ENCODE data around the gene VGLL4. TPM values are rescaled to one million over a fixed set of nuclear protein-coding genes. Genes with fewer than 3 reads are reported as not detected.

Gene VGLL4
- total RNA-seq, 2 experiments from 2014 or later = 34.2 to 35.5 TPM

- Mint-ChIP-seq H3K4me3 (peak overlapping the region; percentile 94), H3K4me1 (peaks cover 35% of the 10 kb centered on the region), H3K27me3 (no peaks in the 10 kb centered on the region), H3K27ac (peak overlapping the region; percentile 98), H3K9me3 (no peaks in the 10 kb centered on the region), H3K36me3 (ENCODE audit: low read depth) (peaks cover 27% of the 10 kb centered on the region)
- POLR2A ChIA-PET = interaction anchor here (0.7 to 1.6 kb wide), 3 partner anchors 19 to 371 kb away, joined by 3 to 6 read pairs (median 4); partner anchors contain the start of gene ATG7
- DNase-seq = peak; percentile 21
- CTCF ChIA-PET = no interaction called here
Measured at GRCh38 chr3:11643201-11643603, 513 bp downstream of the VGLL4 start.

- no peaks in the 10 kb centered on the region for H3K9me3 Mint-ChIP-seq
- H3K27me3 Mint-ChIP-seq = no peaks in the 10 kb centered on the region
- peaks cover 31% of the 10 kb centered on the region for H3K36me3 Mint-ChIP-seq (ENCODE audit: low read depth)
- peaks cover 41% of the 10 kb centered on the region for H3K4me1 Mint-ChIP-seq
- H3K27ac Mint-ChIP-seq = peak overlapping the region; percentile 98
- ChIA-PET CTCF (no interaction called here), POLR2A (interaction anchor here (0.7 to 1.6 kb wide), 3 partner anchors 18 to 370 kb away, joined by 3 to 6 read pairs (median 4); partner anchors contain the start of gene ATG7)
- peak overlapping the region; percentile 94 for H3K4me3 Mint-ChIP-seq
- peak; percentile 75 for DNase-seq
Measured at GRCh38 chr3:11642431-11643191, 1.1 kb downstream of the VGLL4 start.

- H3K4me3 Mint-ChIP-seq = peak overlapping the region; percentile 94
- ChIA-PET CTCF (interaction anchor here (5.9 kb wide), 1 partner anchor 16 kb away, joined by 31 read pairs; no protein-coding TSS in a partner anchor), POLR2A (interaction anchor here (1.6 kb wide), 1 partner anchor 18 kb away, joined by 3 read pairs; no protein-coding TSS in a partner anchor)
- H3K27me3 Mint-ChIP-seq = no peaks in the 10 kb centered on the region
- peak; percentile 37 for DNase-seq
- H3K27ac Mint-ChIP-seq = peak overlapping the region; percentile 98
- H3K4me1 Mint-ChIP-seq = peaks cover 46% of the 10 kb centered on the region
- peaks cover 34% of the 10 kb centered on the region for H3K36me3 Mint-ChIP-seq (ENCODE audit: low read depth)
- H3K9me3 Mint-ChIP-seq = no peaks in the 10 kb centered on the region
Measured at GRCh38 chr3:11641683-11642430, 1.9 kb downstream of the VGLL4 start.

DNA sequence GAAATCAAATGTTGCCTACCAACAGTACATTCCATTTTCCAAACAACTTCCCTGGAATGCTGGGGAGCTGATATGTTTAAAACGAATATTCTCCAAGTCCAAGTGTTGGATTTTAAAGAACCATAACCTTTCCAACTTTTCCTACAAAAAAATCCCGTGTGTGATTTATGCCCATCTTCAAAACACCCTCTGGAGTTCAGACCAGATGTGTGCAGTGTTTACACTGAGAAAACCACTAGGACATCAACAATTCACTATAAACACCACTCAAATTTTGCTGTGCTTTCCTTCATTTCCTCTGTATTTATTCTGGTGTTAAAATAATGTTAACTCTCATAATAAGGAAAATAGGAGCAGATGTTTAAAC lies 2.4 kb downstream of the VGLL4 start:
- H3K27ac Mint-ChIP-seq = peak overlapping the region; percentile 98
- H3K4me1 Mint-ChIP-seq = peaks cover 51% of the 10 kb centered on the region
- no peaks in the 10 kb centered on the region for H3K9me3 Mint-ChIP-seq
- H3K4me3 Mint-ChIP-seq = peak overlapping the region; percentile 94
- POLR2A ChIA-PET = no interaction called here
- peaks cover 36% of the 10 kb centered on the region for H3K36me3 Mint-ChIP-seq (ENCODE audit: low read depth)
- DNase-seq = no peak
- CTCF ChIA-PET = interaction anchor here (0.6 to 5.9 kb wide), 4 partner anchors 10 to 209 kb away, joined by 3 to 31 read pairs (median 5); no protein-coding TSS in a partner anchor
- no peaks in the 10 kb centered on the region for H3K27me3 Mint-ChIP-seq

GRCh38 chr3:11640009-11640673 lies 3.6 kb downstream of the VGLL4 start:
- ChIA-PET CTCF (interaction anchor here (0.6 to 5.9 kb wide), 5 partner anchors 9 to 175 kb away, joined by 3 to 31 read pairs (median 5); no protein-coding TSS in a partner anchor), POLR2A (no interaction called here)
- peaks cover 37% of the 10 kb centered on the region for H3K36me3 Mint-ChIP-seq (ENCODE audit: low read depth)
- H3K27me3 Mint-ChIP-seq = no peaks in the 10 kb centered on the region
- DNase-seq = no peak
- H3K9me3 Mint-ChIP-seq = no peaks in the 10 kb centered on the region
- peak overlapping the region; percentile 94 for H3K4me3 Mint-ChIP-seq
- H3K27ac Mint-ChIP-seq = peak overlapping the region; percentile 63
- peaks cover 62% of the 10 kb centered on the region for H3K4me1 Mint-ChIP-seq

DNA sequence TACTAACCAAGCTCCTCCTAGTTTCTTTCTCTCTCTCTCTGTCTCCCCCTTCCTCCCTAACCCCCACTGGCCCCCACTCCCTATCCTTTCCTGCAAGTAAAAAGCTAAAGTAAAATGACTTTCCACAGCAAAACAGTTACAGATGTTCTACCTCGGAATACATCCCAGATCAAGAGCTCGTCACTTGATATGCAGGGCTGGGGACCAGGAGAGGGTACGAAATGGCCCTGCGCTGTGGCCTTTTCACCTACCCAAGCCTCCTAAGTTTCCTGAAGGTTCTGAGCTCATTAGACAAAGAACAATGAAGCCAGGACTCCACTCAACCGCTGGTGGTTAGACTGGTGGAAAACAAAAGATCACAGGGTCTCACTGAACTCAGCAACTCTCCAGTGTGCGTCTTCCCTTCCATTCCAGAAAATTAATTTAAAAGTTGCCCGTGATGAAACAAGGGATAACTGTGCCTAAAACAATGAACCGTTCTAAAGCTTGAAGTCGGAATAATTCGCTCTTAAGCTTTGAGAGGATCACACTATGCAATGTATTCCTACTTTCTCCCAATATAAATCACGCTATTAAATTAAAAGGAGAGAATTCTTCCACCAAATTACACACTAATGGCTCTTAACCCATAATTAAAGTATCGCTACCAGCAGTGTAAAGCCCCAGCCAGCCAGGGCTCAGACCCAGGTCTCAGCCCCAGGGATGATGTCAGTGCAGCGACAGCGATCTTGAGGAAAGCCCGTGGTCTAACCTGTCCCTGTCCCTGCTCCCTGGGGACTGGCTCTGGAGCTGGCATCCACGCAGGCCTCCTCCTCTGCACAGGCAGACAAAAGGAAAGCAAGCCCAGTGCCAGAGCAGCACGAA lies 5.0 kb downstream of the VGLL4 start:
- DNase-seq = no peak
- POLR2A ChIA-PET = no interaction called here
- Mint-ChIP-seq H3K4me3 (no peak overlapping the region), H3K36me3 (ENCODE audit: low read depth) (peaks cover 40% of the 10 kb centered on the region), H3K4me1 (peaks cover 72% of the 10 kb centered on the region), H3K27me3 (no peaks in the 10 kb centered on the region), H3K27ac (peak overlapping the region; percentile 32), H3K9me3 (no peaks in the 10 kb centered on the region)
- CTCF ChIA-PET = interaction anchor here (0.8 to 5.9 kb wide), 5 partner anchors 9 to 205 kb away, joined by 3 to 31 read pairs (median 4); no protein-coding TSS in a partner anchor

- H3K36me3 Mint-ChIP-seq (ENCODE audit: low read depth) = peaks cover 42% of the 10 kb centered on the region
- CTCF ChIA-PET = interaction anchor here (0.8 to 5.9 kb wide), 4 partner anchors 13 to 206 kb away, joined by 3 to 31 read pairs (median 4); no protein-coding TSS in a partner anchor
- peaks cover 79% of the 10 kb centered on the region for H3K4me1 Mint-ChIP-seq
- no peak for DNase-seq
- H3K9me3 Mint-ChIP-seq = no peaks in the 10 kb centered on the region
- no peaks in the 10 kb centered on the region for H3K27me3 Mint-ChIP-seq
- no peak overlapping the region for H3K4me3 Mint-ChIP-seq
- POLR2A ChIA-PET = no interaction called here
- H3K27ac Mint-ChIP-seq = no peak overlapping the region
Measured at GRCh38 chr3:11637901-11638458, 5.7 kb downstream of the VGLL4 start.

DNA sequence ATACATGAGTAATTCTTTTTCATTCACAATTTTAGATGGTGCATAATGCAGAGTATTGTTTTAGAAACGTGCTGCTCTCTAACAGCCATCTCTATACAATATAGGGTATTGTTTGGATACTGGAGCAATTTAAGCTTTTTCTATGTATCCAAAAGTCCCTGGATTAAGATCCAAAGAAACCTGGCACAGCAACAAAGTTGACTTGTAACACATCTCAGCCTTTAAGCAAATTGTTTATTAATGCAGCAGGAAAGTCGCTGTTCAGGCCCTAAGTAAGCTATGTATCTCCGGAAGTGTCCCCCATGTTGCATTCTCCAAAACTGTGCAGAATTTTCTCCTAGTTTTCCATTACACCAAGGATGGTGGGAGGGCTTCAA lies 7.3 kb downstream of the VGLL4 start:
- no peak overlapping the region for H3K4me3 Mint-ChIP-seq
- POLR2A ChIA-PET = no interaction called here

GRCh38 chr3:11635680-11636393 lies 7.9 kb downstream of the VGLL4 start:
- peaks cover 45% of the 10 kb centered on the region for H3K36me3 Mint-ChIP-seq (ENCODE audit: low read depth)
- H3K4me3 Mint-ChIP-seq = no peak overlapping the region
- POLR2A ChIA-PET = no interaction called here
- H3K9me3 Mint-ChIP-seq = peaks cover 3% of the 10 kb centered on the region
- H3K27ac Mint-ChIP-seq = no peak overlapping the region
- H3K4me1 Mint-ChIP-seq = peaks cover 92% of the 10 kb centered on the region
- CTCF ChIA-PET = interaction anchor here (1.0 to 5.9 kb wide), 3 partner anchors 10 to 18 kb away, joined by 3 to 31 read pairs (median 7); no protein-coding TSS in a partner anchor
- H3K27me3 Mint-ChIP-seq = no peaks in the 10 kb centered on the region
- DNase-seq = no peak

More for the DNA sequence above, 7.3 kb downstream of the VGLL4 start:
- no peak overlapping the region for H3K27ac Mint-ChIP-seq
- peaks cover 42% of the 10 kb centered on the region for H3K36me3 Mint-ChIP-seq (ENCODE audit: low read depth)
- CTCF ChIA-PET = interaction anchor here (0.8 to 5.9 kb wide), 3 partner anchors 11 to 19 kb away, joined by 3 to 31 read pairs (median 3); no protein-coding TSS in a partner anchor
- no peaks in the 10 kb centered on the region for H3K27me3 Mint-ChIP-seq
- no peaks in the 10 kb centered on the region for H3K9me3 Mint-ChIP-seq
- peaks cover 90% of the 10 kb centered on the region for H3K4me1 Mint-ChIP-seq
- no peak for DNase-seq

GRCh38 chr3:11634974-11635612 lies 8.6 kb downstream of the VGLL4 start:
- CTCF ChIA-PET = interaction anchor here (0.8 to 1.8 kb wide), 2 partner anchors 10 to 15 kb away, joined by 3 to 7 read pairs; no protein-coding TSS in a partner anchor
- Mint-ChIP-seq H3K27ac (peak overlapping the region; percentile 47), H3K4me1 (peaks cover 86% of the 10 kb centered on the region), H3K9me3 (peaks cover 4% of the 10 kb centered on the region), H3K27me3 (no peaks in the 10 kb centered on the region), H3K4me3 (no peak overlapping the region), H3K36me3 (ENCODE audit: low read depth) (peaks cover 40% of the 10 kb centered on the region)
- POLR2A ChIA-PET = no interaction called here
- no peak for DNase-seq

All from activated CD4-positive, alpha-beta T cell treated with anti-CD3 and anti-CD28 coated beads, Interleukin-2, amount 10 ng/mL, durations not matched to agents 7 days and 5 days (primary cell).